ENCODE results near the gene FSIP1. TPM values are rescaled to one million over a fixed set of nuclear protein-coding genes. Genes with fewer than 3 reads are reported as not detected.

The FSIP1 gene
- total and polyA plus RNA-seq, 7 donors, result 0.04 to 2.4 (median 0.63) TPM; not detected in 1

- no peaks in the 10 kb centered on the region for H3K4me1 ChIP-seq
- no peak overlapping the region for H3K4me3 ChIP-seq
- no peak for DNase-seq
- 87 to 90% (median 90%) methylated on average over 3 of the region's 3 CpGs for WGBS, 3 donors
- ATAC-seq, result no peak
- TF ChIP-seq CTCF (IDR thresholded peaks at IDR 0.05), result no peak
- H3K27ac ChIP-seq, result no peak overlapping the region
- H3K27me3 ChIP-seq (ENCODE audit: insufficient read depth in 3 of 3, low read length in 2 of 3), result peaks cover 0 to 11% (median 0%) of the 10 kb centered on the region in 3 donors
- H3K36me3 ChIP-seq (ENCODE audit: insufficient read depth in 1 of 2, low read depth in 1 of 2), result no peaks in the 10 kb centered on the region
- intact Hi-C loops (cut with DNase I), result no loop called here
- no peaks in the 10 kb centered on the region for H3K9me3 ChIP-seq
Observed at GRCh38 chr15:39774688-39775267, 7.9 kb downstream of the FSIP1 start.

GRCh38 chr15:39770748-39771689, 11.6 kb downstream of the FSIP1 start:
- peak in 1 of 2 donors; percentile 19 for DNase-seq
- TF ChIP-seq CTCF (IDR thresholded peaks at IDR 0.05), result no peak
- Histone ChIP-seq H3K27me3 (ENCODE audit: insufficient read depth in 3 of 3, low read length in 2 of 3) (no peaks in the 10 kb centered on the region), H3K4me3 (no peak overlapping the region), H3K27ac (peak overlapping the region; percentile 46), H3K4me1 (no peaks in the 10 kb centered on the region), H3K9me3 (no peaks in the 10 kb centered on the region), H3K36me3 (ENCODE audit: insufficient read depth in 1 of 2, low read depth in 1 of 2) (no peaks in the 10 kb centered on the region)
- 47 to 58% (median 51%) methylated on average over 8 of the region's 8 CpGs for WGBS, 3 donors
- intact Hi-C loops (cut with DNase I), result no loop called here
- peak in 3 of 4 donors; percentile 36 to 61 (median 54) for ATAC-seq

- no peaks in the 10 kb centered on the region for H3K9me3 ChIP-seq
- DNase-seq, result no peak
- no peak for TF ChIP-seq CTCF (IDR thresholded peaks at IDR 0.05)
- WGBS, 3 donors, result 74 to 93% (median 88%) methylated on average over 5 of the region's 5 CpGs
- no peak overlapping the region for H3K27ac ChIP-seq
- no peaks in the 10 kb centered on the region for H3K4me1 ChIP-seq
- no peak overlapping the region for H3K4me3 ChIP-seq
- H3K36me3 ChIP-seq (ENCODE audit: insufficient read depth in 1 of 2, low read depth in 1 of 2), result no peaks in the 10 kb centered on the region
- no peak for ATAC-seq
- intact Hi-C loops (cut with DNase I), result no loop called here
- no peaks in the 10 kb centered on the region for H3K27me3 ChIP-seq (ENCODE audit: insufficient read depth in 3 of 3, low read length in 2 of 3)
Observed at GRCh38 chr15:39767921-39768320, 14.7 kb downstream of the FSIP1 start.

- H3K4me1 ChIP-seq, result no peaks in the 10 kb centered on the region
- ATAC-seq (no peak), DNase-seq (no peak)
- H3K9me3 ChIP-seq, result peaks cover 3% of the 10 kb centered on the region
- H3K36me3 ChIP-seq (ENCODE audit: insufficient read depth in 1 of 2, low read depth in 1 of 2), result no peaks in the 10 kb centered on the region
- no peak for TF ChIP-seq CTCF (IDR thresholded peaks at IDR 0.05)
- no peak overlapping the region for H3K4me3 ChIP-seq
- intact Hi-C loops (cut with DNase I), result no loop called here
- H3K27ac ChIP-seq, result no peak overlapping the region
- WGBS, 3 donors, result 34 to 57% (median 55%) methylated on average over 2 of the region's 2 CpGs
- peaks cover 0 to 2% (median 0%) of the 10 kb centered on the region in 3 donors for H3K27me3 ChIP-seq (ENCODE audit: insufficient read depth in 3 of 3, low read length in 2 of 3)
Observed at GRCh38 chr15:39761006-39761405, 21.6 kb downstream of the FSIP1 start.

All from psoas muscle (tissue), 8 donors.